A673 (cell line): Measurements from ENCODE around the gene KCNQ4. TPM values are rescaled to one million over a fixed set of nuclear protein-coding genes. Genes with fewer than 3 reads are reported as not detected.
A peak's percentile ranks its signal among the peaks of the same experiment; 100 is the strongest.

Experiments
- BruUV-seq: library from RNA; stranded (reverse); fragments of 400-500 nt; replicated peaks from 2 replicates; lab custom pipeline; 2021; lab: Mats Ljungman, UMichigan
- CTCF ChIA-PET: fragments of 300-600 bp; sonication (Branson Sonifier 250); formaldehyde crosslinking; loops from one replicate; lab custom pipeline; 2022; ENCODE audit warnings: antibody characterized with exemption; lab: Charles Lee
- POLR2A ChIA-PET: fragments of 300-600 bp; sonication (Branson Sonifier 250); formaldehyde crosslinking; loops from one replicate; lab custom pipeline; 2022; ENCODE audit warnings: antibody characterized with exemption; ENCODE audit not compliant: low non-redundant PET; lab: Charles Lee
- DNase-seq: peaks from one replicate; pipeline ENCODE4 v3.0.0-alpha.2; 2015; ENCODE audit warnings: low spot score
- H3K27ac ChIP-seq: fragments of 200-600 bp; sonication (generic); 2 replicates; pipeline ENCODE4 v1.5.1; 2016; ENCODE audit warnings: mixed run types, low read depth, mild to moderate bottlenecking, mixed read lengths, antibody characterized with exemption, low read length; ENCODE audit not compliant: poor library complexity, severe bottlenecking
- H3K27me3 ChIP-seq: fragments of 200-600 bp; sonication (generic); replicated peaks from 2 replicates; pipeline ENCODE4 v1.6.1; 2017; ENCODE audit warnings: mixed run types, low read depth, mild to moderate bottlenecking, mixed read lengths, antibody characterized with exemption, low read length; ENCODE audit not compliant: insufficient read depth, poor library complexity
- H3K36me3 ChIP-seq: fragments of 200-600 bp; sonication (generic); 2 replicates; pipeline ENCODE4 v1.6.1; 2016; ENCODE audit warnings: mixed run types, mild to moderate bottlenecking, mixed read lengths, antibody characterized with exemption, low read length; ENCODE audit not compliant: insufficient read depth, poor library complexity, severe bottlenecking
- H3K4me1 ChIP-seq: fragments of 200-600 bp; sonication (generic); 2 replicates; pipeline ENCODE4 v1.6.1; 2017; ENCODE audit warnings: mixed run types, mild to moderate bottlenecking, mixed read lengths, antibody characterized with exemption, low read length; ENCODE audit not compliant: insufficient read depth, poor library complexity, severe bottlenecking
- H3K4me3 ChIP-seq: fragments of 200-600 bp; sonication (generic); 2 replicates; pipeline ENCODE4 v1.5.1; 2016; ENCODE audit warnings: low read depth, mixed run types, mild to moderate bottlenecking, mixed read lengths, low read length; ENCODE audit not compliant: poor library complexity, severe bottlenecking
- H3K9me3 ChIP-seq: fragments of 200-600 bp; sonication (generic); 2 replicates; pipeline ENCODE4 v1.6.1; 2016; ENCODE audit warnings: mixed run types, low read depth, mild to moderate bottlenecking, mixed read lengths, antibody characterized with exemption, low read length; ENCODE audit not compliant: poor library complexity, severe bottlenecking
- CTCF ChIP-seq: fragments of 300-800, 200-600 bp; sonication (generic); conservative IDR thresholded peaks from 2 replicates; pipeline ENCODE4 v1.5.1; 2017; ENCODE audit warnings: low read depth, mild to moderate bottlenecking, antibody characterized with exemption, low read length, moderate library complexity, mixed read lengths
- EZH2 ChIP-seq: fragments of 200-600 bp; sonication (generic); IDR thresholded peaks from 2 replicates; pipeline ENCODE4 v1.6.1; 2017; ENCODE audit warnings: borderline replicate concordance, low read depth, mild to moderate bottlenecking, mixed read lengths, antibody characterized with exemption, low read length; ENCODE audit not compliant: poor library complexity, severe bottlenecking
- intact Hi-C: fragments of 100-400 bp; cut with micrococcal nuclease; formaldehyde crosslinking; loops from one replicate; pipeline ENCODE4 v1.10.0; 2022; ENCODE audit not compliant: unreplicated experiment
- total RNA-seq: library from RNA; stranded (reverse); gene quantifications from 2 replicates; pipeline ENCODE4 v1.2.3, GENCODE V29; 2021

KCNQ4 gene
- total RNA-seq, 1 experiment from 2014 or later, result 0.62 TPM

GRCh38 chr1:40763742-40764532 lies 19.6 kb upstream of the KCNQ4 start:
- no peak for TF ChIP-seq CTCF
- TF ChIP-seq EZH2, result no peak
- no peak overlapping the region for H3K4me3 ChIP-seq
- peaks cover 15% of the 10 kb centered on the region for H3K4me1 ChIP-seq
- no TSS peak for BruUV-seq
- CTCF ChIA-PET, result interaction anchor here (2.1 kb wide), 1 partner anchor 10 kb away, joined by 8 read pairs; no protein-coding TSS in a partner anchor
- H3K9me3 ChIP-seq, result no peaks in the 10 kb centered on the region
- DNase-seq, result peak; percentile 46
- POLR2A ChIA-PET, result no interaction called here
- peak overlapping the region; percentile 55 for H3K27ac ChIP-seq
- no peaks in the 10 kb centered on the region for H3K27me3 ChIP-seq
- H3K36me3 ChIP-seq, result peaks cover 47% of the 10 kb centered on the region
- intact Hi-C loops, result no loop called here

GRCh38 chr1:40764981-40765380 lies 18.6 kb upstream of the KCNQ4 start:
- CTCF ChIA-PET, result interaction anchor here (2.1 kb wide), 1 partner anchor 9 kb away, joined by 8 read pairs; no protein-coding TSS in a partner anchor

GRCh38 chr1:40766017-40766416 lies 17.6 kb upstream of the KCNQ4 start:
- ChIA-PET CTCF (interaction anchor here (2.1 kb wide), 1 partner anchor 8 kb away, joined by 8 read pairs; no protein-coding TSS in a partner anchor), POLR2A (no interaction called here)
- intact Hi-C loops, result no loop called here
- peaks cover 43% of the 10 kb centered on the region for H3K36me3 ChIP-seq
- H3K9me3 ChIP-seq, result no peaks in the 10 kb centered on the region
- no peak overlapping the region for H3K27ac ChIP-seq
- H3K4me3 ChIP-seq, result no peak overlapping the region
- DNase-seq, result no peak
- BruUV-seq, result no TSS peak
- no peaks in the 10 kb centered on the region for H3K27me3 ChIP-seq
- peaks cover 15% of the 10 kb centered on the region for H3K4me1 ChIP-seq
- no peak for TF ChIP-seq CTCF
- no peak for TF ChIP-seq EZH2

More at GRCh38 chr1:40764981-40765380, 18.6 kb upstream of the KCNQ4 start:
- BruUV-seq, result no TSS peak
- H3K4me3 ChIP-seq, result no peak overlapping the region
- POLR2A ChIA-PET, result no interaction called here
- DNase-seq, result no peak
- H3K9me3 ChIP-seq, result no peaks in the 10 kb centered on the region
- peaks cover 15% of the 10 kb centered on the region for H3K4me1 ChIP-seq
- TF ChIP-seq CTCF (no peak), EZH2 (no peak)
- intact Hi-C loops, result no loop called here
- peaks cover 46% of the 10 kb centered on the region for H3K36me3 ChIP-seq
- H3K27me3 ChIP-seq, result no peaks in the 10 kb centered on the region
- peak overlapping the region; percentile 55 for H3K27ac ChIP-seq
